SK-N-SH treated with all-trans-retinoic acid at 6 μM for 48 hours (cell line): Measurements from ENCODE around the gene ARSG.

ENCODE experiments used
- ATAC-seq: fragments of 200-7000 bp; cut with Tn5 transposase; 3 replicates; pipeline ENCODE4 v1.9.1; 2020; ENCODE audit warnings: mild to moderate bottlenecking, moderate library complexity
- BACH2 ChIP-seq: fragments of 250-450 bp; sonication (Bioruptor Pico); IDR thresholded peaks from 2 replicates; pipeline ENCODE4 v1.9.0; 2021; ENCODE audit warnings: mild to moderate bottlenecking, borderline replicate concordance
- CREB5 ChIP-seq: fragments of 250-450 bp; sonication (Bioruptor Pico); IDR thresholded peaks from 2 replicates; pipeline ENCODE4 v1.5.1; 2020; ENCODE audit warnings: low read depth, mild to moderate bottlenecking, moderate library complexity
- CSDC2 ChIP-seq: fragments of 250-450 bp; sonication (Bioruptor Pico); IDR thresholded peaks from 2 replicates; pipeline ENCODE4 v1.5.0; 2020; ENCODE audit warnings: mild to moderate bottlenecking, moderate library complexity
- CSRNP3 ChIP-seq: fragments of 250-450 bp; sonication (Bioruptor Pico); IDR thresholded peaks from 2 replicates; pipeline ENCODE4 v1.5.1; 2021; ENCODE audit warnings: mild to moderate bottlenecking, moderate library complexity
- ESRRG ChIP-seq: fragments of 250-450 bp; sonication (Bioruptor Pico); IDR thresholded peaks from 2 replicates; pipeline ENCODE4 v1.6.1; 2021; ENCODE audit warnings: mild to moderate bottlenecking
- GLIS3 ChIP-seq: fragments of 250-450 bp; sonication (Bioruptor Pico); IDR thresholded peaks from 2 replicates; pipeline ENCODE4 v1.5.0; 2020; ENCODE audit warnings: mild to moderate bottlenecking, moderate library complexity
- ISL1 ChIP-seq: fragments of 250-450 bp; sonication (Bioruptor Pico); IDR thresholded peaks from 2 replicates; pipeline ENCODE4 v2.1.2; 2022; ENCODE audit warnings: mild to moderate bottlenecking, moderate library complexity
- OSR1 ChIP-seq: fragments of 250-450 bp; sonication (Bioruptor Pico); IDR thresholded peaks from 2 replicates; pipeline ENCODE4 v1.8.0; 2022; ENCODE audit warnings: moderate library complexity, mild to moderate bottlenecking, inconsistent platforms
- PATZ1 ChIP-seq: fragments of 250-450 bp; sonication (Bioruptor Pico); IDR thresholded peaks from 2 replicates; pipeline ENCODE4 v1.8.0; 2020; ENCODE audit warnings: mild to moderate bottlenecking, moderate library complexity, borderline replicate concordance
- POU6F1 ChIP-seq: fragments of 250-450 bp; sonication (Bioruptor Pico); IDR thresholded peaks from 2 replicates; pipeline ENCODE4 v1.8.0; 2021; ENCODE audit warnings: low read depth, mild to moderate bottlenecking, moderate library complexity, borderline replicate concordance
- PPARA ChIP-seq: fragments of 250-450 bp; sonication (Bioruptor Pico); IDR thresholded peaks from 2 replicates; pipeline ENCODE4 v1.5.0; 2020; ENCODE audit warnings: mild to moderate bottlenecking, borderline replicate concordance
- RARB ChIP-seq: fragments of 250-450 bp; sonication (Bioruptor Pico); IDR thresholded peaks from 2 replicates; pipeline ENCODE4 v1.8.0; 2021; ENCODE audit warnings: mild to moderate bottlenecking, moderate library complexity
- SNAI2 ChIP-seq: fragments of 250-450 bp; sonication (Bioruptor Pico); IDR thresholded peaks from 2 replicates; pipeline ENCODE4 v1.5.0; 2020; ENCODE audit warnings: mild to moderate bottlenecking, moderate library complexity
- TCF4 ChIP-seq: fragments of 250-450 bp; sonication (Bioruptor Pico); IDR thresholded peaks from 2 replicates; pipeline ENCODE4 v1.8.0; 2021; ENCODE audit warnings: mild to moderate bottlenecking, moderate library complexity, borderline replicate concordance
- TOX ChIP-seq: fragments of 250-450 bp; sonication (Bioruptor Pico); IDR thresholded peaks from 2 replicates; pipeline ENCODE4 v1.8.0; 2021; ENCODE audit warnings: mild to moderate bottlenecking, moderate library complexity, borderline replicate concordance
- ZC3H10 ChIP-seq: fragments of 250-450 bp; sonication (Bioruptor Pico); IDR thresholded peaks from 2 replicates; pipeline ENCODE4 v1.5.1; 2021; ENCODE audit warnings: mild to moderate bottlenecking, moderate library complexity
- ZFP3 ChIP-seq: fragments of 250-450 bp; sonication (Bioruptor Pico); IDR thresholded peaks from 2 replicates; pipeline ENCODE4 v1.5.0; 2020; ENCODE audit warnings: mild to moderate bottlenecking, moderate library complexity
- ZFP30 ChIP-seq: fragments of 450-650 bp; formaldehyde crosslinking; IDR thresholded peaks from 2 replicates; pipeline ENCODE4 v1.5.0; 2022; ENCODE audit warnings: mild to moderate bottlenecking, moderate library complexity
- ZNF565 ChIP-seq: fragments of 450-650 bp; formaldehyde crosslinking; conservative IDR thresholded peaks from 2 replicates; pipeline ENCODE4 v1.5.0; 2020; ENCODE audit warnings: low read depth, mild to moderate bottlenecking, moderate library complexity
- ZNF70 ChIP-seq: fragments of 450-650 bp; formaldehyde crosslinking; IDR thresholded peaks from 2 replicates; pipeline ENCODE4 v1.5.0; 2020; ENCODE audit warnings: mild to moderate bottlenecking, moderate library complexity
- ZNF8 ChIP-seq: fragments of 450-650 bp; formaldehyde crosslinking; IDR thresholded peaks from 2 replicates; pipeline ENCODE4 v1.5.0; 2020; ENCODE audit warnings: mild to moderate bottlenecking, moderate library complexity

The ARSG gene

GRCh38 chr17:68310152-68310551, 18.9 kb downstream of the ARSG start:
- ATAC-seq: no peak
- no peak for TF ChIP-seq BACH2 (CRISPR knock-in tag)
- TF ChIP-seq OSR1 (CRISPR knock-in tag): no peak
- TF ChIP-seq ZFP30: no peak
- TF ChIP-seq POU6F1 (CRISPR knock-in tag): no peak
- TF ChIP-seq SNAI2 (CRISPR knock-in tag): no peak
- TF ChIP-seq ZNF565: no peak
- TF ChIP-seq ZNF70: no peak
- TF ChIP-seq CSRNP3: no peak
- TF ChIP-seq, all 23 proteins: peak for 0

GRCh38 chr17:68314916-68315535, 23.7 kb downstream of the ARSG start:
- no peak for ATAC-seq
- TF ChIP-seq CREB5 (no peak), RARB (CRISPR knock-in tag) (no peak), BACH2 (CRISPR knock-in tag) (no peak), ISL1 (no peak), ZFP3 (CRISPR knock-in tag) (no peak), PPARA (CRISPR knock-in tag) (no peak), TCF4 (CRISPR knock-in tag) (no peak), ZNF565 (no peak), GLIS3 (CRISPR knock-in tag) (no peak)
- TF ChIP-seq, all 23 proteins: peak for 0

- no peak for ATAC-seq
- no peak for TF ChIP-seq ZNF565
- TF ChIP-seq ZFP30: no peak
- TF ChIP-seq ESRRG: no peak
- no peak for TF ChIP-seq TOX (CRISPR knock-in tag)
- TF ChIP-seq OSR1 (CRISPR knock-in tag): no peak
- no peak for TF ChIP-seq TCF4 (CRISPR knock-in tag)
- TF ChIP-seq PPARA (CRISPR knock-in tag): no peak
- TF ChIP-seq POU6F1 (CRISPR knock-in tag): no peak
- TF ChIP-seq CSDC2 (CRISPR knock-in tag): no peak
- TF ChIP-seq ISL1: no peak
- TF ChIP-seq ZC3H10 (CRISPR knock-in tag): no peak
- no peak for TF ChIP-seq RARB (CRISPR knock-in tag)
- no peak for TF ChIP-seq CREB5
- no peak for TF ChIP-seq PATZ1 (CRISPR knock-in tag)
- no peak for TF ChIP-seq ZNF8
- TF ChIP-seq CSRNP3: no peak
Measured at GRCh38 chr17:68315930-68316329, 24.6 kb downstream of the ARSG start.
